ENCODE results near the gene TMEM53. TPM values are rescaled to one million over a fixed set of nuclear protein-coding genes. Genes with fewer than 3 reads are reported as not detected.

TMEM53 gene
- total RNA-seq, 1 donor = 9.2 TPM

GRCh38 chr1:44608141-44608540 lies 66.1 kb downstream of the TMEM53 start:
- DNase-seq (ENCODE audit: low read depth) = no peak
- no peak overlapping the region for H3K4me3 ChIP-seq (ENCODE audit: low read depth, low read length)
- TF ChIP-seq CTCF (IDR thresholded peaks at IDR 0.05; ENCODE audit: insufficient read depth, low read length) = peak; percentile 23

DNA sequence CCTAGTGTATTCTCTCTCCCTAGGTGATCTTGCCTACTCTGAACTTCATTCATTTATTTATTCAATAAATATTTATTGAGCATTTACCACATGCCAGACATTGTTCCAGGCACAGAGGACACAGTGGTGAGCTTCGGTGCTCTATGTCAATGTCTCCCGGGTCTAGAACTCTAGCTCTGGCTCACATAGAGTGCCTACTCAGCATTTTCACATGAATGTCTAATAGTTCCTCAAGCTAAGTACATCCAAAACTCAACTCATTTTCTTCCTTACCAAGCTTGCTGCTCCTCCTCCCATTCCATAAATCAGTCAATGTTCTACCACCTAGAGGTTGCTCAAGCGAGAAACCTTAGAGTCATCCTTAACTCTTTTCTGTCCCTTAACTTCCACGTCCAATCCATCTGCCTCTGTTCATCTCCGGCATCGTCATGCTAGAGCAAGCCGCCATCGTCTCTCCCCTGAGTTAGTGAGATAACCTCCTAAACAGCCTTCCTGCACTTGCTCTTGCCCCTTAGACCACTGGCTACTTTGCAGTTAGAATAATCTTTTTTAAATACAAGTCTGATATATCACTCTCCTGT lies 67.5 kb downstream of the TMEM53 start:
- H3K4me3 ChIP-seq (ENCODE audit: low read depth, low read length) = no peak overlapping the region
- no peak for TF ChIP-seq CTCF (IDR thresholded peaks at IDR 0.05; ENCODE audit: insufficient read depth, low read length)
- DNase-seq (ENCODE audit: low read depth) = no peak

DNA sequence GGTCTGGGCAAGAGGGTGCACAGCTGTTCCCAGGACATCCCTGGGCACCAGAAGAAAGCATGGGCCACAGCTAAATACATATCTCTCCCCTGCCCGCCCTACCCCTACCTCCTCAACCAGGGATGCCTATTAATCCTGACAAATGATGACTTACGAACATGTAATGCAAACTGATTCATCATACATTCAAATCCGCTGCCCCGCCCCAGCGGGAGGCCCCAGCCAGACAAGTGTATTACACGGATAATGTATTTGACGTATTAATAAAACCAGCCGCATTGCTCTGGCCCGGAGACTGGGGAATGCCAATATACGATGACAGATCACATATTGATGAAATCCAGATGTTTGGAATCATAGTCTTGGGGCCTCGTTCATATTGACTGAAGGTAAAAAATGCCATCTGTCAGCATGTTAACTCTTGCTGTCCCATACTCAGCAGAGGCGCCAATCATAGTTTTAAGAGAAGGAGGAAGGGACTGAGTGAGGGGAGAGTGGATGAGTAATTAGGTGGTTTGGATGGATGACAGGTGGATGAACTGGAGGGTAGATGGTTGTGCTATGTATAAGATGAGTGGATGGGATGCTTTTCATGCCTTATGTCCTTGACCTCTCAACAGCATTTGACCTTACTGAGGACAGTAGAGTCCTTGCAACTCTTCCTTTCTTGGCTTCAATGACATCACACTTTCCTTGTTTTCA lies 68.2 kb downstream of the TMEM53 start:
- H3K4me3 ChIP-seq (ENCODE audit: low read depth, low read length) = no peak overlapping the region
- DNase-seq (ENCODE audit: low read depth) = no peak
- TF ChIP-seq CTCF (IDR thresholded peaks at IDR 0.05; ENCODE audit: insufficient read depth, low read length) = no peak

- no peak for TF ChIP-seq CTCF (IDR thresholded peaks at IDR 0.05; ENCODE audit: insufficient read depth, low read length)
- DNase-seq (ENCODE audit: low read depth) = no peak
- H3K4me3 ChIP-seq (ENCODE audit: low read depth, low read length) = no peak overlapping the region
Measured at GRCh38 chr1:44604157-44604955, 69.9 kb downstream of the TMEM53 start.

GRCh38 chr1:44603718-44604117 lies 70.6 kb downstream of the TMEM53 start:
- TF ChIP-seq CTCF (IDR thresholded peaks at IDR 0.05; ENCODE audit: insufficient read depth, low read length) = no peak
- no peak overlapping the region for H3K4me3 ChIP-seq (ENCODE audit: low read depth, low read length)
- no peak for DNase-seq (ENCODE audit: low read depth)

Small RNA genes lying within 50 kb of the gene (small RNA-seq; reads per million reads assigned to genes)
- 40.7 reads per million, percentile 96 among the genes with 10 or more reads in this experiment for gene RNU5F-1

Other genes starting within 250 kb of the TMEM53 start
- 0.41 and 1.7 TPM in 2 replicates for gene ARMH1, start 233 bp upstream of the TMEM53 start, total RNA-seq (ENCODE audit: low replicate concordance)
- not detected in 2 replicates for gene RNU5D-1, start 56.7 kb upstream of the TMEM53 start, total RNA-seq (ENCODE audit: low replicate concordance)
- 1.1 and 23.0 TPM in 2 replicates for gene KIF2C, start 65.4 kb upstream of the TMEM53 start, total RNA-seq (ENCODE audit: low replicate concordance)
- 894 and 2,421 TPM in 2 replicates for gene RPS8, start 101.1 kb upstream of the TMEM53 start, total RNA-seq (ENCODE audit: low replicate concordance)
- 0.09 TPM in 1 of 2 replicates, not detected in the other for gene BEST4, start 113.7 kb upstream of the TMEM53 start, total RNA-seq (ENCODE audit: low replicate concordance)
- gene PLK3, start 125.9 kb upstream of the TMEM53 start, total RNA-seq (ENCODE audit: low replicate concordance) = 28.8 and 36.1 TPM in 2 replicates
- 1.2 TPM in 1 of 2 replicates, not detected in the other for gene DYNLT4, start 132.9 kb upstream of the TMEM53 start, total RNA-seq (ENCODE audit: low replicate concordance)
- 5.2 and 5.4 TPM in 2 replicates for gene BTBD19, start 134.0 kb upstream of the TMEM53 start, total RNA-seq (ENCODE audit: low replicate concordance)
- gene PTCH2, start 168.8 kb upstream of the TMEM53 start, total RNA-seq (ENCODE audit: low replicate concordance) = 0.36 and 0.57 TPM in 2 replicates